HG02588 (cell line): ENCODE results near the gene COL17A1.

ENCODE experiments used
- ATAC-seq: cut with Tn5 transposase; IDR thresholded peaks from one replicate; pipeline ENCODE4 v1.9.1; 2021; ENCODE audit warnings: mild to moderate bottlenecking, moderate library complexity; ENCODE audit not compliant: unreplicated experiment

Gene COL17A1

DNA sequence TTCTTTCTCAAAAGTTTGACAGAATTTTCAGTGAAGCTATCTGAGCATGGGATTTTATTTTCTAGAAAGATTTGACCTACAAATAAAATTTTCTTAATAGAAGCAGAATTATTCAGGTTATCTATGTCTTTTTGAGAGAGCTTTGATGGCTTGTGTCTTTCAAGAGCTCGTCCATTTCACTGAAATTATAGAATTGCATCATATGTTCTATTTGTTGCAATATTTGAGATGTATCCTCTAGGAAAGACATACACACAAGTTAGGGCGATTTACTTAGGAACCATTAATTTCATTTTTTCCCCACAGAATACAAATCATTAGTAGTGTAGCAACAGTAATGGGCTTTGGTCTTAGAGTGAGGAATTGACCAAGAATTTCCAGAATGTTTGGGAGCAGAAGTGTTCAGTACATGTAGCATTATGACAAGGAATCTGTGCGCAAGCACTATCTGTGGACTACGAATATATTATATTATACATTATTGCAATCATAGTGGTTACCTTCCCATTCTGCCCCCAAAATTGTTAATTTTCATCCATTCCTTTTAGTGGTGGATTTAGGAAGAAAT is 12.8 kb upstream of the COL17A1 start:
- no peak for ATAC-seq

DNA sequence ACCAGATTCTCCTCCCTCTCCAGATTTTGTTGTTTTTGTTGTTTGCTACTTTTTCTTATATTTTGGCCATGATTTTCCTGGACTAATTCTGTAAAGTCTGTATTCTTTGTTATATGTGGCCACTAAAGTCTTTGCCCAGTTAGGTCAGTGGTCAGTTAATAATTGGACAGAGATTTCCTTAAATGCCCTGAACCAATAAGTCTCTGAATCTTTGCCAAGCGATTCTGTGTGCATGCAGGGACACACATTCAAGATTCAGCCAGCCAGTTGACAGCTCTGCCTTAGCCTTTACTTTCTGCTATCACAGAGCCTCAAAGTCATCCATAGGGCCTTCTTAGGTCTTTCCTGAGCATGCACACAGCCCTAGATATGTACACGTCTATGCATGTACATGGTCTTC is 11.0 kb upstream of the COL17A1 start:
- no peak for ATAC-seq

DNA sequence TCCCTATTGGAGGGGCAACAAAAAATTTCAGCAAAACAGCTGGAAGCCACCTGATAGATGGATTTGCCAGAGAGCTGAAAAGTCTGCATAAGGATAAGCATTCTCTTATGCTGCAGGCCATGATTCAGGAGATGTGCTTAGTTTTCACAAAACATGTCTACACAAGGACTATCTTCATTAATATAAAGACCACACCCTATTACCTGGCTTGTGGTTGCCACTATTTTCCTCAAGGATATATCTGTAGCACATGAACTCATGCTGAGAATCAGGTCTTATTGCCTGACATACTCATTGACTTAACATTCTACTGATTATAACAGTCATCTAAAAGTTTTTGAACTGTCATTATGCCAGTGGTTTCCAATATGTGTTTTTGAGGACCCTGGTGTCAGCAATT is 7.1 kb upstream of the COL17A1 start:
- no peak for ATAC-seq

DNA sequence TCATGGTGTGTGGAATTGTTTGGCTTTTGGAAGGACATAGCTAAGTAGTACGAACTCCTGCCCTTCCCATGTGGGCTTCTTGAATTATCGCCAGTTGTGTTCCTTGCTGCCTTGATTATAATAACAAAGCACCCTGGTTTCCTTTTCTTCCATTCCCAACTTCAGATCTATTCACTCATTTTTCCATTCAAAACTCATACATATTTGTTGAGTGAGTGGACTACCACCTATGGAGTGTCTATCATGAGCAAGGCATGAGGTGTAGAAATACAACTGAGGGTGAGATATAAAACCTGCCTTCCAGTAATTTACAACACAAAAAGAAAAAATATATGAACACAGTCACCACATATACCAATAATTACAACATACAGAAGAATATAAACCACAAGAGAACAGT is 4.9 kb upstream of the COL17A1 start:
- ATAC-seq, result no peak

DNA sequence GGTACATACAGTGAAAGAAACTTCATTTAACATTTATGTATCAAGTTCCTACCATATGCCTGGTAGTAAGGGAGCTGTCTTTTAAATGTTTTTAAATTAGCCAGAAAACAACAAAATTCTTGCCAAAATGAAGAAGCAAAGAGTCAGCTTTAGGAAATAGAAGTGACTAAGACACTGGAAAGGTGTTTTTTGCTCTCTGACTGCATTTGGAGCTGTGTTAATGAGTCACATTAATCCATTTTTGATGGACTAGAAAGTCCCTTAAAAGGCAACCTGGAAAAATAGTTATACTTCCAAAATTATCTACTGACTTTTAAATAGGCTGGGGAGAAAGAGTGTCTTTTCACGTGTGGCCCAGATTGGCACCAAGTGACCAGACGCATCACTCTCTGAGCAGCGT is 3.9 kb upstream of the COL17A1 start:
- no peak for ATAC-seq

DNA sequence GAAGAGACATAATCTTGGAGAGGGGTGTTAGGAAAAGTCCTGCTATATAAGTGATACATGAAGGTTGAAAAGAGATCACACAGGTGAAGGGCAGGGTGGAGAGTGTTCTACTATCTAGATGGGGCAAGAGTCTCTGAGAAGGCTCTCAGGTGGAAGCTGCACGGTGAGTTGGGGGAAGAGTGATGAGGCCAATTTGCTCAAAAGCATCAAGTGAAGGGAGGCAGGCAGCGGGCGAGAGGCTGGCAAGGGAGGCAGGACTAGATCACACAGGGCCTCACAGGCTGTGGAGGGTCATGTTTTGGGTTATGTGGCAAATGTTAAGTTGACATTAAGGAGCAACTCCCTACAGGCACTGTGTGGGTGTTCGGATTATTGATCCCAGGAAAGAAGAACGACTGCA is 2.6 kb upstream of the COL17A1 start:
- ATAC-seq, result no peak

DNA sequence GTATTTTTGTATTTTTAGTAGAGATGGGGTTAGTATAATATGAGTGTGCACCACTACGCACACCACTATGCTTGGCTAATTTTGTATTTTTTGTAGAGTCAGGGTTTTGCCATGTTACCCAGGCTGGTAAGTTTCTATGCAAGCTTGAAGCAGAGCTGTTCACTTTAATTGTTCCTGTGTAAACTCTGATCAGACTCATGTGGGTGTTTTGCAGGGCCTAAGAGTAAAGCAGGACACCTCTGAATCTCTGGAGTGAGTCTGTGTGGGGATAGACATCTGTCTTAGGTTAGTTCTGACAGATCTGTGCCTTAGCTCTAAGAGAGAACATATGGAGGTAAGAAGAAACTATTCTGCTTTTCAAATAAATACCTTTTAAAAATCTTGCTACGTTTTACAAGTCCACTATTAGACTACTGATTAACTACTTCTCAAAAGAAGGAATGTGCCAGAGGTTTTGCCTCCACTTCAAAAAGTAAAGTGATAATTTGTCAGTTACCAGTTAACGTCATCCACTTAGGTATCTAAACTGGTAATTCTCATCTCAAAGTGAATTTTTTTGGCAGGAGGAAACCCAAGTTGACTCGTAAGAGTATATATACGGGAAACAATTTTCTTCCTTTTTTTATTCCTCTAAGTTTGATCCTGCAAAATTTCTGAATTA is 1.1 kb downstream of the COL17A1 start:
- ATAC-seq, result no peak

DNA sequence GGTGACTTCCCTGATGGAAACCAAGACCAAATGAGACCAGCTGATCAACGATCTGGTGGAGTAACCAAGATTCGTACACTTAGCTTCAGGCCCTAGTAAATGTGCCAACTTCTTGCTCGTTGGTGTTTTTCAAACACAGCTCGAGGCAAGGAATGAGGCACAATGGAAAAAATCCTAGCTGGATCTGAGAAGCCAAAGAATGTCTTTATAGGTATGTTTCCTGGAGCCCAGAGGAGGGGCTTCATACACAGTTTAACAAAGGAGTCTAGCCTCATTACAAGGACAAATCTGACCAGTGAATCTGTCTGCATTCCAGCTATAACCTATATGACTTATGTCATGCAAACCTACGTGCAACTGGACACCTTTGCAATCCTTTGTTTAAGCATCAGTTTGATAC is 3.7 kb downstream of the COL17A1 start:
- ATAC-seq, result no peak

DNA sequence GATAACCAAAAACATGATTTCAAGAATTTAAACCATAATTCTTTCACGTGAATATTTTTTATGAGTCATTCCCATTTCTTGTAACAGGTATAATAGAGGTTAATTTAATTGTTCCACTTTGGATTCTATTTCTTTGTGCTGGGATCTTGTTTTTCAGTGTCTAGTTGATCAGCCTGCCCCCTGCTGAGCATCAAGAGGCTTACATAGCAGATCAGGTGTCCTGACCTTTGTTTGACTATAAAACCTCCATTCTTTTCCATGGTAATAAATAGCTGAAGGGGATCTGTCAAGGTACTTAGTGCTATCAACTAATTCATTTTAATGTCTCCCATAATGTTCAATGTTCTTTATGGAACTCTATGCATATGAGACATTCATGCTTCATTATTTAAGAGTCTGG is 4.9 kb downstream of the COL17A1 start:
- no peak for ATAC-seq

DNA sequence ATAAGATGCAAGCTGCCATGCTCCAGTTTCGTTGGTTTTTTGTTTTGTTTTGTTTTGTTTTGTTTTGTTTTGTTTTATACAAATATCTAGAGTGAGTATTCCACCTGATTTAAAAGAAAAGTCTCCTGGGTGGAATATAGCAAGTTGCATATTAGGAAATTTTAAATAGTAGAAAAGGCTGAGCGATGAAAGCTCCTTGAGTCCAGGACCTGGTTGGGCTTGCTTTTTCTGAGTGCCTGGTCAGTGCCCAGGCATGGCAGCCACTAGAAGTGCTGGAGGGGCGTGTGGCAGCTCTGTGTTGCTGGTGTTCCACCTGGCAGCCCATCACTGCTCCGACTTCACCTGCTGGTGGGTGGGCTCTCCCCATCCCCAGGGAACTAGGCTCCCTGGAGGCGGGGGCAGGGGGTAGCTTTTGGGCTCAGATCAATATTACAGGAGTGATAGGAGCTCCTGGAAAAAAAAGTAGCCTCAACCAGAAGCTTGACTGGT is 8.0 kb downstream of the COL17A1 start:
- no peak for ATAC-seq

DNA sequence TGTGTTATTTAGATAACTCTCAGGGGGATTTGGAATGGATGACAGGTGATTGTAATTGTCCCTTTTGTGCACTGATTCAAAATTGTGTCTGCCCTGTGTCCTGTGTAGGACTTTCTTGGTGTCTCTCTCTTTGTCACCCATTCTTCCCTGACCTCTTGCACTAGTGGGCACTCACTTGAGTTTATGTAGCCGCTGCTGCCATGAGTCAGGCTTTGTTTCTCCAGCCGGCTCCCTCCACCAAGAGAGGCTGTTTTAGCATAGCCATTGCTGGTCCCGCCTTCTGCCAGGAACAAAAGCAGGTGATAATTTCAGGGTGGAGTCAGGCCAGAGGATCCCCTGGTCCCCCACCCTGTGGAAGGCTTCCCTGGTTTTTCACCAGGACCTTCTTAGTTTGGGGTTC is 8.4 kb downstream of the COL17A1 start:
- ATAC-seq, result no peak

DNA sequence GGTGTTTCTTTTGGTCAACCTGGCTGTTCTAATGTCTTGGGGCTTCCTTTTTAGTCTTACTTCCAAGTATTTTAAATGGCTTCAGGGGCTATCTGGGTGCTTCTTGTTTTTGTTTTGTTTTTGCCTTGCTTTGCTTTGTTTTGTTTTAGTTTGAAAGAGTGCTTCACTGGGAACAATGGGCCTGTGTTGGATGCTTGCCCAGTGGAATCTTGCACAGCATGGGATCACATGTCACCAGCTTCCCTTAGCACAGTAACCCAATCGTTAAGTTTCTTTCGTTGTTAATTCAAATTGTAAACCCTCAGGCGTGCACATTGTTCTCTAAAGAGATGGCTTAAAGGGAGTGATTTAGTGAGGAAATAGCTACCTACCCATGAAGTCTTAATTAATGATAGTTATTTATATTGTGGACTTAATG is 8.9 kb downstream of the COL17A1 start:
- no peak for ATAC-seq

DNA sequence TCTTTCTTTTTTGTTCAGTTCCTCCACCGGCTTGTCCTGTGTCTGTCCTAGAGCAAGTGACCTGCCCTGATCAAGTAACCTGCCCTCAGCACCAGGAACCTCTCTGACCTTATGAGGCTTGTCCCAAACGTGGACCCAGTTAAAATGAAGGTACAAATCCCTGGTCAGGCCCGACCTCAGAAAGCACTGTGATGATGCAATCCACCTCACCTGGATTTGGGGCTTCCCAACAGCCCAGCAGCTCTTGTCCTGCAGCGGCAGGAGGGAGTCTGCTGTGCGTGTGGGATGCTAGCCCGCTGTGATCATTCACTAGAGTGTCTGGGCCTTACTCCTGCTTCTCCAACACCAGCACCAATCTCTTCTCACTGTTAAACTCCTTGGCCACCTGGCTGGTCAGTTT is 11.2 kb downstream of the COL17A1 start:
- ATAC-seq, result no peak

DNA sequence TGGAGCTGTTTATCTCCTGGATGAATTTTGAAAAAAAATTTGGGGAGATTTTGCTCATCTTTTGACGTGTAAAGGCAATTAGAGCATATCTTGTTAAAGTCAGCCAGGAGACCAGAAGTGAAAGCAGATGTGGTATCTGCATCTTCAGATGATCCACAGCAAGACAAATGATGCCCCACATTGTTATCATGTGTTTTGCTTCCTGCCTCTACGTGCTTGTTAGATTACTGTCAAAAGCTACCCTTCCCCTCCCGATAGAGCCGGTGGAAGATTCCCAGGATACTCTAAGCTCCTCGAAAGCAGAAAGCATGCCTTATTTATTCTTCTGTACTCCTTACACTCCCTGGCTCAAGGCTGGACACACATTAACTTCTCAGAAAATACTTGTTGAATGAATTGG is 12.9 kb downstream of the COL17A1 start:
- no peak for ATAC-seq

DNA sequence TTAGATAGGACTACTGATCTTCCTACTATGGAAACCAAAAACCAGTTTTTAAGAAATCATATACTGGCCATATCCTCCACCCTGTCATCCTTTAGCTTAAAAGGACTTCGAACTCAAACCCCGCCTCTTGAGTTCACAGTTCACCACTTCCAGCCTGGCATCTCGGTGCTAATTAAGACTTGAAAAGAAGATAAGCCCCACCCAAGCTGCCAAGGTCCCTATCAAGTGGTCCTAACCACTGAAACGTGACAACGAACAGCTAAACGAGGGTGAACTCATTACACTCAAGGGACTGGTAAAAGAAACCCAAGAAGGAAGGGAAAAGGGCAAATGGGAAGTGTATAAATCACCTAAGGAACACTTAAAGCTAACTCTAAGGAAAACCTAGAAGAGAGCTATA is 16.1 kb downstream of the COL17A1 start:
- no peak for ATAC-seq

DNA sequence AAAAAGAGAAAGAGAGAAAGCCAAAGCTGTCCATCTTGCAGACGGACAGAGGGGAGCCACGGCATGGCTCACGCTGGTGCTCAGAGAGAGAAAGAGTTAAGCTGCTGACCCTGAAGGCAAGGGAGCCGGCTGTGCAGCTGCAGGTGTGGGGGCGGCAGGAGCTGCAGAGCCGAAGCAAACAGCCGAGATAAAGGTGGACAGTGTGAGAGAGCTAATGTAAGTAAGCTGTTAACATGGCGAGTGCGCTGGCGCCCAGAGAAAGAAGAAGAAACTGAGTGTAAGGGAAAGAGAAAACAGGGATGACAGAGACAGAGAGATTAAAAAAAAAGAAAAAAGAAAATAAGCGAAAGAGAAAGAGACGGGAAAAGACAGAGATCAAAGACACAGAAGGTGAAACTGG is 18.2 kb downstream of the COL17A1 start:
- ATAC-seq, result no peak

DNA sequence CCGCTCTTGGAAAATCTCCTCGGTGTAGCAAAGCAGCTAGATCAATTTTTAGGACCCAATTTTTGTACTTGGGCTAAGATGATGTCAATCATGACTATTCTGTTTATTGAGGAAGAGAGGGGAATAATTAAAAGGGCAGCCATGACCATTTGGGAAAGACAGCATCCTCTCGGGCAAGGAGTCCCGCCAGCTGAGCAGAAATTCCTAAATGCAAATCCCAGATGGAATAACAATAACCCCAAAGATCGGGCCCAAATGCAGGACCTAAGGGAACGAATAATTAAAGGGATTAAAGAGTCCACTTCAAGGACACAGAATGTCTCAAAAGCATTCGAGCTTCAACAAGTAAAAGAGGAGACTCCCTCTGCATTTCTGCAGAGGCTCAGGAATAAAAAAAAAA is 18.7 kb downstream of the COL17A1 start:
- no peak for ATAC-seq

DNA sequence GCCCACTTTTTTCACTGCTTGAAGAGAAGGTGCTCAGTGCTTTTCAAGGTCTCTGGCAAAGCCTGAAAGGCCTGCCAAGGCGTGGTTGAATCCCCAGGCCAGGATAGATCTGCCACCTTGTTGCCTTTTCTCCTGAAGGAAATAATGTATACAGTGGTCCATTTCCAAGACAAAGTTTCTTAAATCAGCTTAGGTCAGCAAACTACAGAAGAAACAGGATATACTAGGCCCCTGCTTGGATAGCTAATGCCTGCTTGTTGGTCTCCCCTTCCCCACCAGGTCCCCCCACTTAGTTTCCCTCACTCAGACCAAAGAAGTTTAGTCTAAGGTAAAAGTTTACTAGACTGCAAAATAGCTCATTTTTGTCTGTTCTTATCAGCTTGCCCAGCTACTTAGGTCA is 19.9 kb downstream of the COL17A1 start:
- ATAC-seq, result no peak

DNA sequence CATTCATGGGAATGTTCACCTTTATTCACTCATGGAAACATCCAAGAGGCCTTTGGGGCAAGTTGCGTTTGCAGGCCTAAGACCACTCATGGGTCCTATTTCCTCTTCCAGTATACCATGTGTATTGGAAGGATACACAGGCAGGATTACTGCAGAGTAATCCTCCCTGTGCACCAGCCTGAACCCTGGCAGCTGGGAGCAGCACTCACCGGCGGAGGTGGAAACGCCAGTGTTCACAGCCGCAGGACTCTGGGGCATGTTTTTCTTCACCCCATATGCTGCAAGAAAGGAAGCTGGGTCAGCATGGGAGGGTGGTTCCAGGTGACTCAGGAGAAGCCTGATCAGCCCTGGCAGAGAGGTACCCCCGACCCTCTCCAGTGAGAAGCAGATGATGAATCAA is 24.5 kb downstream of the COL17A1 start:
- ATAC-seq, result no peak

DNA sequence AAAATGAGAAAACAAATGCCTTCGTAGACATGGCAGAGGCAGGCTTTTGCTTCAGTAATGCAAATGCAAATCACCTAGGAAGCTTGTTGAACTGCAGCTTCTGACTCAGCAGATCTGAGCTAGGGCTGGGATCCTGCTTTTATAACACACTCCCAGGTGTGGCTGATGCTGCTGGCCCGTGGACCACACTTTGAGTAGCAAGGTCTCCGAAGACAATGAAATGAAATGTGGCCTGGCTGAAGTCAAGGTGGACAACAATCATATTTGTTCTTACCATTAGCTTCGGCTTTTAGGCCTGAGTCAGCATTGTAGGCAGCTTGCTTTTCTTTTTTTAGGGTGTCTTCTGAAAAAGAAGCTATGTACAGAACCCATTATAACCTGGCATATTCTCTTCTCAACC is 26.3 kb downstream of the COL17A1 start:
- no peak for ATAC-seq

DNA sequence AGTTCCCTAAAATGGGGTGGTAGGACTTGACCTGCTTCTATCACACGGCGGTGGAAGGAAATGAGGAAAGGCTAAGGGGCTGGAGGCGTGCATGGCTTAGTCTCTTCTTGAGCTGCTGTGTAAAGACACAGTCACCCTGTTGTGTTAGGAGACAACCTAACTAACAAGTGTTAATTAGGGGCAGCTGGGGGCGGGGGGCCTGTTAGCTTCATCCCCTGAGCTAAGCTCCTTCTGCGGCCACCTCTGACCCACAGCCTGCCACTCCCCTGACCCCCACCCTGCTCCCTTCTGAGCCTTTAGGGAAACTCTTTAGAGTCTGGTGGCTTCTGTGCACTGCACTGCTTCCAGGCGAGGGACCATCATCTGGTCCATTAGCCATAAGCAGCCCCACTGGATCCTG is 28.0 kb downstream of the COL17A1 start:
- ATAC-seq, result no peak

DNA sequence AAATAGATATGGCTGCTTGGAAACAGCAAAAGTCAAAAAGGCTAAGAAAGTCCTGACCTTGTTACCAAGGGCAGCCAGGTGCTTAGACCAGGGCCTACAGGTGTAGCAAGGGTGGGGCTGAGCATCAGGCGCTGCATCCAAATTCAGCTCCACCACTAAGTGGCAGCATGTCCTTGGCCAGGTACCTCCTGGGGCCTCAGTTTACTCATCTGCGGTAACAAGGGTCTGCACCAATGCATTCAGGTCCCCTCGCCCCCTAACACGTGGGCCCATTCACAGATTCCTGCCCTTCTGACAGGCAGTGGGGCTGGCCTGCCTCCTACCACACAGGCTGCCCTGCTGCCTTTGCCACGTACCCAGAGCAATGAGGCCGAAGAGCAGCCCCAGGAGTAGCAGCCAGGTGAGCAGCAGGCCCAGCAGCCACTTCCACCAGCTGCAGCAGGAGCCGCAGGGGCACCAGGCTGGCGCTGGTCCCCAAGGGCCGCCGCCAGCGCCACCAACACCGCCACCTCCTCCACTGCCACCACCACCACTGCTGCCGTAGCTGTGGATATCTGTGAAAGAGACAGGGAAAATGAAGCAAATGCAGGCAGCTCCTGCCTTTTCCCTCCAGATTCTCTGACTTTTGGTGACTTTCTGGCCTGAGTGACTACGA is 28.9 kb downstream of the COL17A1 start:
- ATAC-seq, result no peak

DNA sequence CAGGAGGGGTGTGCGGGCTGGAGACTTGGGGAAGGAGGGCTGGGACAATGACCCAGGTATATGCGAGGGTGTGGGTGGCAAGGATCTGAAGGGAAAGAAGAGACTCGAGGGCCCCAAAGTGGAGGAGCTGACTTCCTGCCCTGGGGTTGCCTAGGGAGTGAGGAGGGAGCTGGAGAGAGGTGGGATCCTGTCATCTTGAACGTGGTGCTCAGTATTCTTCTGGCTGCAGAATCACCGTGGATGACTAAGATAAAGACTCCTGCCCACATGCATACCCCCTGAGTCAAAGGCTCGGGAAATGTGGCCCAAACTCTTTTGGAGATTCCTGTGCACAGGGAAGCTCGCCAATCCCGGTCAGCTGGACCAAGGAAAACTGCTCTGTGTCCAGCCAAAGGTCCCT is 31.2 kb downstream of the COL17A1 start:
- no peak for ATAC-seq
